IMR-90 (cell line): ENCODE data around the gene ZNF385D. TPM values are rescaled to one million over a fixed set of nuclear protein-coding genes. Genes with fewer than 3 reads are reported as not detected.

Source experiments
- ATAC-seq: fragments of 200-7000 bp; cut with Tn5 transposase; 2 replicates; pipeline ENCODE4 v1.9.1; 2020; ENCODE audit warnings: low read depth, mild to moderate bottlenecking, moderate library complexity
- BruUV-seq: library from RNA; stranded (reverse); fragments of 400-500 nt; replicated peaks from 2 replicates; lab custom pipeline; 2021; lab: Mats Ljungman, UMichigan
- CTCF ChIA-PET: fragments of 300-600 bp; formaldehyde crosslinking; extraction: SDS; loops from one replicate; lab custom pipeline; 2021; ENCODE audit warnings: antibody characterized with exemption; lab: Yijun Ruan, JAX
- POLR2A ChIA-PET: fragments of 300-600 bp; sonication (Branson Sonifier 250); formaldehyde crosslinking; loops from one replicate; lab custom pipeline; 2022; ENCODE audit warnings: antibody characterized with exemption; ENCODE audit not compliant: unreplicated experiment; lab: Charles Lee
- DNase-seq: peaks from one replicate; pipeline ENCODE4 v3.0.0; 2013
- H2AFZ ChIP-seq: replicated peaks from 2 replicates; pipeline ENCODE3; 2013; ENCODE audit warnings: low read length, mild to moderate bottlenecking; ENCODE audit not compliant: poor library complexity
- H2AK5ac ChIP-seq: 2 replicates; pipeline ENCODE4 v1.6.1; 2013; ENCODE audit warnings: low read depth, low read length, inconsistent platforms
- H2AK9ac ChIP-seq: replicated peaks from 2 replicates; pipeline ENCODE3; 2013; ENCODE audit warnings: mild to moderate bottlenecking, low read depth, low read length, moderate library complexity; ENCODE audit not compliant: poor library complexity
- H2BK120ac ChIP-seq: 2 replicates; pipeline ENCODE4 v1.6.1; 2013; ENCODE audit warnings: low read depth, low read length, inconsistent platforms
- H2BK15ac ChIP-seq: 3 replicates; pipeline ENCODE4 v1.6.1; 2013; ENCODE audit warnings: low read depth, low read length, inconsistent platforms
- H2BK20ac ChIP-seq: 2 replicates; pipeline ENCODE4 v1.6.1; 2013; ENCODE audit warnings: low read depth, mild to moderate bottlenecking, inconsistent platforms, low read length, moderate library complexity
- H2BK5ac ChIP-seq: 2 replicates; pipeline ENCODE4 v1.6.1; 2013; ENCODE audit warnings: mild to moderate bottlenecking, low read depth, low read length, inconsistent platforms; ENCODE audit not compliant: poor library complexity, severe bottlenecking
- H3K14ac ChIP-seq: replicated peaks from 2 replicates; pipeline ENCODE4 v1.6.1; 2013; ENCODE audit warnings: low read depth, low read length, inconsistent platforms
- H3K18ac ChIP-seq: 2 replicates; pipeline ENCODE4 v1.6.1; 2013; ENCODE audit warnings: low read depth, low read length, control low read depth
- H3K23ac ChIP-seq: 2 replicates; pipeline ENCODE4 v1.6.1; 2013; ENCODE audit warnings: low read depth, low read length, inconsistent platforms
- H3K27ac ChIP-seq: 2 replicates; pipeline ENCODE4 v1.5.1; 2013; ENCODE audit warnings: mild to moderate bottlenecking, control low read depth, low read length; ENCODE audit not compliant: insufficient read depth
- H3K27me3 ChIP-seq: 2 replicates; pipeline ENCODE4 v1.6.1; 2013; ENCODE audit warnings: low read length; ENCODE audit not compliant: control insufficient read depth, insufficient read depth
- H3K36me3 ChIP-seq: 2 replicates; pipeline ENCODE4 v1.6.1; 2013; ENCODE audit warnings: low read length, mixed read lengths; ENCODE audit not compliant: control insufficient read depth, insufficient read depth
- H3K4ac ChIP-seq: 2 replicates; pipeline ENCODE4 v1.6.1; 2013; ENCODE audit warnings: low read depth, low read length, inconsistent platforms
- H3K4me1 ChIP-seq: 2 replicates; pipeline ENCODE4 v1.6.1; 2013; ENCODE audit warnings: low read length, mixed read lengths; ENCODE audit not compliant: control insufficient read depth, insufficient read depth
- H3K4me2 ChIP-seq: 2 replicates; pipeline ENCODE4 v1.6.1; 2013; ENCODE audit warnings: low read depth, mild to moderate bottlenecking, control low read depth, low read length, moderate library complexity
- H3K4me3 ChIP-seq: 2 replicates; pipeline ENCODE4 v1.5.1; 2013; ENCODE audit warnings: low read depth, mild to moderate bottlenecking, control low read depth, low read length, moderate library complexity; ENCODE audit not compliant: insufficient read depth
- H3K56ac ChIP-seq: 2 replicates; pipeline ENCODE4 v1.6.1; 2013; ENCODE audit warnings: low read length, inconsistent platforms; ENCODE audit not compliant: insufficient read depth; ENCODE audit errors: extremely low read depth
- H3K79me1 ChIP-seq, 2 experiments: 2 replicates each; pipeline ENCODE4 v1.6.1; 2013; ENCODE audit warnings: low read length in 2 of 2, inconsistent platforms in 1 of 2, low read depth in 1 of 2
- H3K9ac ChIP-seq: 2 replicates; pipeline ENCODE4 v1.6.1; 2013; ENCODE audit warnings: low read depth, low read length, control low read depth
- H3K9me1 ChIP-seq: 2 replicates; pipeline ENCODE4 v1.6.1; 2013; ENCODE audit warnings: low read length, inconsistent platforms; ENCODE audit not compliant: insufficient read depth
- H3K9me3 ChIP-seq: 2 replicates; pipeline ENCODE4 v1.6.1; 2013; ENCODE audit warnings: low read length; ENCODE audit not compliant: control insufficient read depth, insufficient read depth
- H4K20me1 ChIP-seq: 2 replicates; pipeline ENCODE4 v1.6.1; 2013; ENCODE audit warnings: low read length, inconsistent platforms; ENCODE audit not compliant: insufficient read depth
- H4K5ac ChIP-seq: 2 replicates; pipeline ENCODE4 v1.6.1; 2013; ENCODE audit warnings: mild to moderate bottlenecking, low read depth, low read length, control low read depth
- H4K8ac ChIP-seq, 2 experiments: 2 replicates each; pipeline ENCODE4 v1.6.1; 2013; ENCODE audit warnings: low read depth in 2 of 2, low read length in 2 of 2, control low read depth in 1 of 2, inconsistent platforms in 1 of 2
- H4K91ac ChIP-seq: 2 replicates; pipeline ENCODE4 v1.6.1; 2013; ENCODE audit warnings: low read depth, low read length, inconsistent platforms; ENCODE audit not compliant: insufficient read depth
- MAFK ChIP-seq: IDR thresholded peaks from 2 replicates; pipeline ENCODE4 v1.6.1; 2012; ENCODE audit warnings: low read depth, low read length, improper control_type of control experiment
- RCOR1 ChIP-seq: IDR thresholded peaks from 2 replicates; pipeline ENCODE4 v1.6.1; 2012; ENCODE audit warnings: mild to moderate bottlenecking, low read length, improper control_type of control experiment; ENCODE audit not compliant: insufficient replicate concordance
- WGBS, 2 experiments: methylation state at CpG; one replicate each; pipeline versions ENCODE4 v1.1.5 to v1.1.7; 2013; ENCODE audit warnings: missing lambda C conversion rate in 2 of 2; ENCODE audit not compliant: insufficient read length in 1 of 2; ENCODE audit errors: extremely low coverage in 2 of 2; 5-methylcytosine and 5-hydroxymethylcytosine counted together
- dilution Hi-C: fragments of 300-500 bp; cut with HindIII; formaldehyde crosslinking; loops from one replicate; pipeline ENCODE4 v1.14.3; 2018; ENCODE audit warnings: low sequenced_read_pairs; ENCODE audit not compliant: unreplicated experiment
- in situ Hi-C: fragments of 300-500 bp; cut with MboI; formaldehyde crosslinking; loops from 3 replicates; pipeline ENCODE4 v1.14.3; 2019; ENCODE audit warnings: low sequenced_read_pairs, inconsistent platforms, mixed read lengths
- intact Hi-C: fragments of 100-400 bp; cut with micrococcal nuclease; formaldehyde crosslinking; loops from 2 replicates; pipeline ENCODE4 v1.10.0; 2022
- polyA plus RNA-seq, 3 experiments: library from polyadenylated mRNA; depleted of rRNA; stranded (reverse); fragments of >200 nt; gene quantifications; 2 replicates each; pipeline ENCODE4 v1.2.3, GENCODE V29; 2012; ENCODE audit warnings: low replicate concordance in 1 of 3
- total RNA-seq: library from RNA; depleted of rRNA; stranded (reverse); fragments of >200 nt; gene quantifications from 2 replicates; pipeline ENCODE4 v1.2.3, GENCODE V29; 2012

ZNF385D gene
- total and polyA plus RNA-seq, 2 of the 4 experiments (the other 2 are of a cell fraction) = 0.18 to 2.4 TPM

GRCh38 chr3:21654662-21655061, 96.3 kb downstream of the ZNF385D start:
- no peak overlapping the region for H4K5ac ChIP-seq
- H3K27ac ChIP-seq = no peak overlapping the region
- no peaks in the 10 kb centered on the region for H3K79me1 ChIP-seq
- ATAC-seq (peak; percentile 94), DNase-seq (peak; percentile 78)
- H2AK5ac ChIP-seq = no peak overlapping the region
- H3K9ac ChIP-seq = no peak overlapping the region
- peak overlapping the region; percentile 32 for H2BK20ac ChIP-seq
- H2AFZ ChIP-seq = no peak overlapping the region
- peak overlapping the region; percentile 35; the same call in 1 of the 2 replicates for H3K4me2 ChIP-seq
- no peak overlapping the region for H2BK5ac ChIP-seq
- TF ChIP-seq MAFK (peak; percentile 20; the same call in 1 of the 2 replicates), RCOR1 (no peak)
- intact Hi-C loops (no loop called here), dilution Hi-C loops (no loop called here), in situ Hi-C loops (no loop called here)
- H3K27me3 ChIP-seq = no peaks in the 10 kb centered on the region
- no peak overlapping the region for H3K56ac ChIP-seq
- H2AK9ac ChIP-seq = no peak overlapping the region
- H3K4me1 ChIP-seq = no peaks in the 10 kb centered on the region
- H3K4ac ChIP-seq = no peak overlapping the region
- peak overlapping the region in 1 of 2 experiments; percentile 50; a peak in 2 of 4 replicates for H4K8ac ChIP-seq
- peak overlapping the region; percentile 81 for H2BK120ac ChIP-seq
- no peak overlapping the region for H3K4me3 ChIP-seq
- no peak overlapping the region for H4K91ac ChIP-seq
- no peaks in the 10 kb centered on the region for H3K9me3 ChIP-seq
- POLR2A ChIA-PET = no interaction called here
- H4K20me1 ChIP-seq = no peaks in the 10 kb centered on the region
- CTCF ChIA-PET = no interaction called here
- no peaks in the 10 kb centered on the region for H3K36me3 ChIP-seq
- no CpG with 5 or more reads among the region's 1 CpG for WGBS, 2 experiments
- H2BK15ac ChIP-seq = peak overlapping the region; percentile 38; the same call in 1 of the 3 replicates
- H3K18ac ChIP-seq = no peak overlapping the region; the same call in 1 of the 2 replicates
- H3K23ac ChIP-seq = peak overlapping the region; percentile 38; the same call in 1 of the 2 replicates
- no peak overlapping the region for H3K14ac ChIP-seq
- BruUV-seq = no TSS peak
- no peaks in the 10 kb centered on the region for H3K9me1 ChIP-seq
